ENCODE measurements around the gene KCNQ1.
"Not testable (repeated sequence)": the region's sequence is repeated elsewhere in the genome, so short reads cannot be mapped to it uniquely, and the experiment has no call there.

The KCNQ1 gene

DNA sequence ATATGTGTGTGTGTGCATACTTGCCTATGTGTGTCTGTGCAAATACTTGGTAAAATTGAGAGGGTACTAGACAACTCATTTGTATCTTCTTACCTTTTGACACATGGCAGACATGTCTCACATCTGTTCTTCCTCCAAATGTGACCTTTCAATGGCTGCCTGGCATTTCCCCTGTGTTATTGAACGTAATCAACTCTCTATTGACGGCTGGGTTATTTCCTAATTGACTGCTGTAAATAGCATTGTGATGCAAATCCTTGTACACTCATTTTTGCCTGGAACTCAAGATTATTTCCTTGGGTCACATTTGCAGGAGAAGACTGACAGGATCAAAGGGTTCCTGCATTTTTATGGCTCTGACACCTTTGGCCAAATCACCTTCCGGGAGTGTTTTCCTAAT, 37.4 kb downstream of the KCNQ1 start:
- peaks cover 5 to 13% of the 10 kb centered on the region in 2 donors for H3K27me3 ChIP-seq (ENCODE audit: control insufficient read depth in 1 of 2, insufficient read depth in 2 of 2, low read length in 2 of 2)
- no peaks in the 10 kb centered on the region for H3K4me1 ChIP-seq (ENCODE audit: control insufficient read depth, insufficient read depth, low read length)
- H3K4me3 ChIP-seq (ENCODE audit: low read length in 2 of 2), result no peak overlapping the region
- no peaks in the 10 kb centered on the region for H3K36me3 ChIP-seq (ENCODE audit: control insufficient read depth in 2 of 2, insufficient read depth in 2 of 2, low read length in 2 of 2)
- H3K9me3 ChIP-seq (ENCODE audit: control insufficient read depth in 2 of 2, low read length in 2 of 2), result peaks cover 0 to 5% of the 10 kb centered on the region in 2 donors
- no peak overlapping the region for H3K9ac ChIP-seq (ENCODE audit: low read length in 2 of 2)
- no peak overlapping the region for H3K27ac ChIP-seq (ENCODE audit: low read length)

DNA sequence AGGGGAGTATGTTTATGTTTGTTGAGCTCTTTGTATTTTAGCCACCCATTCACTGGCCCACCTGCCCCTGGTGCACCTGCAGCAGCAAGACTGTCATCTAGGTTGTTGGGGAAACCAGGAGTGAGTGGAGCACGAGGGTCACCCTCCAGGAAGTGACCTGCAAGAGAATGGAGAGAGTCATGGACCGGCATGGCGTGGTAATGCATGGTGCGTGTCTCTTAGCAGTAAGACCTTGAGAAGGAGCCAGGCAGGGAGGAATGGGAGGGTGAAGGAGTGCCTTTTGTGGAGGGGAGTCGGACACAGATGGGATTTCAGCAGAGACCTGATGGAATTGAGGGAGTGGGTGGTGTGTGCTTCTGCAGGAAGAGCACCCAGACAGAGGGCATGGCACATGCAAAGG, 37.9 kb downstream of the KCNQ1 start:
- Histone ChIP-seq H3K27me3 (ENCODE audit: control insufficient read depth in 1 of 2, insufficient read depth in 2 of 2, low read length in 2 of 2) (peaks cover 5 to 13% of the 10 kb centered on the region in 2 donors), H3K27ac (ENCODE audit: low read length) (no peak overlapping the region), H3K4me1 (ENCODE audit: control insufficient read depth, insufficient read depth, low read length) (no peaks in the 10 kb centered on the region)

DNA sequence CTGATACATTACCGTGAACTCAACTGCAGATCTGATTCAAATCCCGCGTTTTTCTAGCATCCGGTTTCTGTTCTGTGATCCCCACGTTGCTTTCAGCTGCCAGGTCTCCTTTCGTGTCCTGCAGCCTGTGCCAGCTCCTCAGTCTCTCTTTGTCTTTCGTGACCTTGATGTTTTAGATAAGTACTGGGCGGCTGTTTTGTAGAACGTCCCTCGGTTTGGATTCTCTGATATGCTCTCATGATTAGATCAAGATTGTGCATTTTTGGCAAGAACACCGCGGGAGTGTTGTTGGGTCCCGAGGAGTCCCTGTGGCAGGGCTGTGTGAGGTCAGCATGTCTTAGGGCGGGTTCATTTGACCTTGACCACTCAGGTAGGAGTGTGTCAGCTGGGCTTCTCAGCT, 38.6 kb downstream of the KCNQ1 start:
- Histone ChIP-seq H3K4me1 (ENCODE audit: control insufficient read depth, insufficient read depth, low read length) (no peaks in the 10 kb centered on the region), H3K36me3 (ENCODE audit: control insufficient read depth in 2 of 2, insufficient read depth in 2 of 2, low read length in 2 of 2) (no peaks in the 10 kb centered on the region), H3K4me3 (ENCODE audit: low read length in 2 of 2) (no peak overlapping the region), H3K9me3 (ENCODE audit: control insufficient read depth in 2 of 2, low read length in 2 of 2) (peaks cover 0 to 5% of the 10 kb centered on the region in 2 donors), H3K27ac (ENCODE audit: low read length) (no peak overlapping the region), H3K27me3 (ENCODE audit: control insufficient read depth in 1 of 2, insufficient read depth in 2 of 2, low read length in 2 of 2) (peaks cover 5 to 13% of the 10 kb centered on the region in 2 donors), H3K9ac (ENCODE audit: low read length in 2 of 2) (no peak overlapping the region)

More for the DNA sequence above, 37.9 kb downstream of the KCNQ1 start:
- no peak overlapping the region for H3K9ac ChIP-seq (ENCODE audit: low read length in 2 of 2)
- H3K36me3 ChIP-seq (ENCODE audit: control insufficient read depth in 2 of 2, insufficient read depth in 2 of 2, low read length in 2 of 2), result no peaks in the 10 kb centered on the region
- H3K4me3 ChIP-seq (ENCODE audit: low read length in 2 of 2), result no peak overlapping the region
- H3K9me3 ChIP-seq (ENCODE audit: control insufficient read depth in 2 of 2, low read length in 2 of 2), result peaks cover 0 to 5% of the 10 kb centered on the region in 2 donors

DNA sequence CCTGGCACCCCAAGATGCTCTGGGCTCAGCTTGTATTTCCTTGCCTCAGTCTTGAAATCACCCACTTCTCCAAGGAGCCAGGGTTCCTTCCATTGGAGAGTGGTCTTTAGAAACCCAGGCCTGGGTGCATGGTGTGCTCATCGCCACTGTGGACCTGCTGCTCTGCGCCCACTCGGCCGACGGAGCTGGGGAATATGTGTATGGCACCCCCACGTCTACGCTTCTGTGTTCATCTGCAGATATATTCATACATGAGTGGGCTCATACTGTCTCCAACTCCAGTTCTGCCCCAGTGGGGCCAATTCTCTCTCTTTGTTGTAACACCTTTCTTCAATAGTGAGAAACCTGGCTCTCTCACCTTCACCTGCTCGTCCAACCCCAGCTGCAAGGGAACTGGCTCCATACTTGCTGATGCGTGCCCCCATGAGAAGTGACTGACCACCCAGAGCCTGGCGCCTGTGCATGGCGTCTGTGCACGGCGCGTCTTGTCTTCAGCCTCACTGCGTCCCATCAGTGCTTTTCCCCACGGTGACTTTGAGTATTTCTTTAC, 39.8 kb downstream of the KCNQ1 start:
- Histone ChIP-seq H3K27me3 (ENCODE audit: control insufficient read depth in 1 of 2, insufficient read depth in 2 of 2, low read length in 2 of 2) (peaks cover 5 to 10% of the 10 kb centered on the region in 2 donors), H3K4me1 (ENCODE audit: control insufficient read depth, insufficient read depth, low read length) (no peaks in the 10 kb centered on the region), H3K9ac (ENCODE audit: low read length in 2 of 2) (no peak overlapping the region), H3K4me3 (ENCODE audit: low read length in 2 of 2) (no peak overlapping the region), H3K9me3 (ENCODE audit: control insufficient read depth in 2 of 2, low read length in 2 of 2) (peaks cover 8 to 9% of the 10 kb centered on the region in 2 donors), H3K36me3 (ENCODE audit: control insufficient read depth in 2 of 2, insufficient read depth in 2 of 2, low read length in 2 of 2) (no peaks in the 10 kb centered on the region), H3K27ac (ENCODE audit: low read length) (no peak overlapping the region)

DNA sequence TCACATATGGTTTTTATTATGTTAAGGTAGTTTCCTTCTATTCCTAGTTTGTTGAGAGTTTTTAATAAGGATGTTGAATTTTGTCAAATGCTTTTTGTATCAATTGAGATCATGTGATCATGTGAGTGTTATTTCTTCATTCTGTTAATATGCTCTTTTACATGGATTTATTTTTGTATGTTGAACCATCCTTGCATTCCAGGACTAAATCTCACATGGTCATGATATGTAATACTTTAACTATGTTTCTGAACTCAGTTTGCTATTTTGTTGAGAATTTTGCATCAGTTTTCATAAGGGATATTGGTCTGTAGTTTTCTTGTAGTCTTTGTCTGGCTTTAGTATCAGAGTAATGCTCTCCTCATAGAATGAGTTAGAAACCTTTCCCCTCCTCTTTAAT, 43.2 kb downstream of the KCNQ1 start:
- Histone ChIP-seq H3K4me3 (ENCODE audit: low read length in 2 of 2) (no peak overlapping the region), H3K36me3 (ENCODE audit: control insufficient read depth in 2 of 2, insufficient read depth in 2 of 2, low read length in 2 of 2) (no peaks in the 10 kb centered on the region), H3K27me3 (ENCODE audit: control insufficient read depth in 1 of 2, insufficient read depth in 2 of 2, low read length in 2 of 2) (peaks cover 0 to 11% of the 10 kb centered on the region in 2 donors), H3K9ac (ENCODE audit: low read length in 2 of 2) (no peak overlapping the region), H3K9me3 (ENCODE audit: control insufficient read depth in 2 of 2, low read length in 2 of 2) (peaks cover 11 to 13% of the 10 kb centered on the region in 2 donors), H3K27ac (ENCODE audit: low read length) (no peak overlapping the region), H3K4me1 (ENCODE audit: control insufficient read depth, insufficient read depth, low read length) (no peaks in the 10 kb centered on the region)

DNA sequence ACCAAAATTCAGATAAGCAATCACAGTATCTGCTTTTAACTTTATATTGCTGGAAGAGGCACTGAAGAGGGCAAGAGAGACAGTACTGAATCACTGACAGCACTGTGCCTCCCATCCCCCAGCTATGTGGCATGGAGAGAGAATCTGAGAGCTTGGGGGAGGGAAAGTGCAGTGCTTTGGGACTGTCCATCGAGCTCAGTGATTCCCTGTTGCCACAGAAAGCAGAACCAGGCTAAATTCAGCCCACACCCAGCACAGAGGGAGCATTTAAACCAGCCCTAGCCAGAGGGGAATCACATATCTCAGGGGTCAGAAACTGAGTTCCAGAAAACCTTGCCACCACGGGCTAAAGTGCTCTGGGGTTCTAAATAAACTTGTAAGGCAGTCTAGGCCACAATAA, 44.3 kb downstream of the KCNQ1 start:
- peaks cover 0 to 10% of the 10 kb centered on the region in 2 donors for H3K27me3 ChIP-seq (ENCODE audit: control insufficient read depth in 1 of 2, insufficient read depth in 2 of 2, low read length in 2 of 2)
- no peaks in the 10 kb centered on the region for H3K4me1 ChIP-seq (ENCODE audit: control insufficient read depth, insufficient read depth, low read length)
- H3K9ac ChIP-seq (ENCODE audit: low read length in 2 of 2), result no peak overlapping the region
- peaks cover 11 to 13% of the 10 kb centered on the region in 2 donors for H3K9me3 ChIP-seq (ENCODE audit: control insufficient read depth in 2 of 2, low read length in 2 of 2)
- H3K36me3 ChIP-seq (ENCODE audit: control insufficient read depth in 2 of 2, insufficient read depth in 2 of 2, low read length in 2 of 2), result no peaks in the 10 kb centered on the region
- no peak overlapping the region for H3K27ac ChIP-seq (ENCODE audit: low read length)
- no peak overlapping the region for H3K4me3 ChIP-seq (ENCODE audit: low read length in 2 of 2)

DNA sequence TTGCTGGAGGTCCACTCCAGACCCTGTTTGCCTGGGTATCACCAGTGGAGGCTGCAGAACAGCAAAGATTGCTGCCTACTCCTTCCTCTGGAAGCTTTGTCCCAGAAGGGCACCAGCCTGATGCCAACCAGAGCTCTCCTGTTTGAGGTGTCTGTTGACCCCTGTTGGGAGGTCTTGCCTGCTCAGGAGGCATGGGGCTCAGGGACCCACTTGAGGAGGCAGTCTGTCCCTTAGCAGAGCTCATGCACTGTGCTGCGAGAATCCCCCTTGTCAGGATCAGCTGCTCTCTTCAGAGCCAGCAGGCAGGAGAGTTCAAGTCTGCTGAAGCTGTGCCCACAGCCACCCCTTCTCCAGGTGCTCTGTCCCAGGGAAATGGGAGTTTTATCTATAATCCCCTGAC, 53.1 kb downstream of the KCNQ1 start:
- H3K9me3 ChIP-seq (ENCODE audit: control insufficient read depth in 2 of 2, low read length in 2 of 2); H3K27me3 ChIP-seq (ENCODE audit: control insufficient read depth in 1 of 2, insufficient read depth in 2 of 2, low read length in 2 of 2); H3K9ac ChIP-seq (ENCODE audit: low read length in 2 of 2); H3K36me3 ChIP-seq (ENCODE audit: control insufficient read depth in 2 of 2, insufficient read depth in 2 of 2, low read length in 2 of 2); H3K4me1 ChIP-seq (ENCODE audit: control insufficient read depth, insufficient read depth, low read length); H3K27ac ChIP-seq (ENCODE audit: low read length); H3K4me3 ChIP-seq (ENCODE audit: low read length in 2 of 2): not testable (repeated sequence)

DNA sequence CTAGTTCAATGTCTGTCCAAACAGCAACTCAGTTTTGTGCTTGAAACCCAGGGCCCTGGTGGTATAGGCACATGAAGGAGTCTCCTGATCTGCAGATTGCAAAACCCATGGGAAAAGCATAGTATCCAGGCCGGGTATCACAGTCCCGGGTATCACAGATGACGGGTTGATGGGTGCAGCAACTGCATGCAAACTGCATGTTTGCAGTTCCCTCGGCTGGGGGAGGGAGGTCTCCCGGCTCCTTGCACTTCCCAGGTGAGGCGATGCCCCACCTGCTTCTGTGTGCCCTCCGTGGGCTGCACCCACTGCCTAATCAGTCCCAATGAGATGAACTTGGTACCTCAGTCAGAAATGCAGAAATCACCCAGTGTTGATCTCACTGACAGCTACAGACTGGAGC, 53.9 kb downstream of the KCNQ1 start:
- Histone ChIP-seq H3K4me1 (ENCODE audit: control insufficient read depth, insufficient read depth, low read length) (no peaks in the 10 kb centered on the region), H3K4me3 (ENCODE audit: low read length in 2 of 2) (no peak overlapping the region), H3K36me3 (ENCODE audit: control insufficient read depth in 2 of 2, insufficient read depth in 2 of 2, low read length in 2 of 2) (no peaks in the 10 kb centered on the region), H3K9ac (ENCODE audit: low read length in 2 of 2) (no peak overlapping the region), H3K9me3 (ENCODE audit: control insufficient read depth in 2 of 2, low read length in 2 of 2) (peaks cover 4 to 9% of the 10 kb centered on the region in 2 donors), H3K27ac (ENCODE audit: low read length) (no peak overlapping the region), H3K27me3 (ENCODE audit: control insufficient read depth in 1 of 2, insufficient read depth in 2 of 2, low read length in 2 of 2) (peaks cover 3% of the 10 kb centered on the region in 2 donors)

DNA sequence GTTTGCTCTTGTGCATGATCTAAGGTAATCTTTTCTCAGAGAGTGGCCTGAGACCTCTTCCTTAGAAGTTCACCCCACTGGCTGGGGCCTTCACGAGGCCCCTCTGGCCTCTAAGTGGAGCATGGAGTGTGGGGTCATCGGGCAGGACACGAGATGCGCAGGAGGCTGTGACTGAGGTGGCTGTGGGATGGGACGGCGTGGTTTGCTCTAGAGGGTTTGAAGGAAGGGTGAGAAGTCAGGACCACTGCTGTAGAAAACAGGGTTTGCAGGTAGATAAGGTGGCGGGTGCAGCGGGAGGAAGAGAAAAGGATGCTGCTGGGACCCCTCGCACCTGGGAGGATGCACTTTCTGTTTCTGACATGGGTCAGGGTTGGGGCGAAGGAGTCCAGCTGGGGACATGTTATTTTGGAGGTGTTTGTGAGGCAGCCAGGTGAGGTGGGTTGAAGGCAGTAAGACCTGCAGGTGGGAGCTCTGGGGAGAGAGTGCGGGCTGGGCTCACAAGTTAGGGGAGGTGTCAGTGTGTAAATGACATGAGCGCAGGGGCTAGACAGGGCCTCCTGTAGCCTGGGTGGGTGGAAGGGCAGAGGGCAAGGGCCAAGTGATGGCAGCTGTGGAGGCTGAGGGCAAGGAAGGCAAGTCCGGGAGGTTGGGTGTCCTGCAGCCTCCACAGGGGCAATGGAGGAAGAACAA, 62.5 kb downstream of the KCNQ1 start:
- no peak overlapping the region for H3K4me3 ChIP-seq (ENCODE audit: low read length in 2 of 2)
- H3K27me3 ChIP-seq (ENCODE audit: control insufficient read depth in 1 of 2, insufficient read depth in 2 of 2, low read length in 2 of 2), result peaks cover 2 to 3% of the 10 kb centered on the region in 2 donors
- H3K27ac ChIP-seq (ENCODE audit: low read length), result no peak overlapping the region
- H3K9me3 ChIP-seq (ENCODE audit: control insufficient read depth in 2 of 2, low read length in 2 of 2), result peaks cover 2% of the 10 kb centered on the region in 2 donors
- H3K9ac ChIP-seq (ENCODE audit: low read length in 2 of 2), result no peak overlapping the region
- no peaks in the 10 kb centered on the region for H3K36me3 ChIP-seq (ENCODE audit: control insufficient read depth in 2 of 2, insufficient read depth in 2 of 2, low read length in 2 of 2)
- H3K4me1 ChIP-seq (ENCODE audit: control insufficient read depth, insufficient read depth, low read length), result peaks cover 7% of the 10 kb centered on the region

DNA sequence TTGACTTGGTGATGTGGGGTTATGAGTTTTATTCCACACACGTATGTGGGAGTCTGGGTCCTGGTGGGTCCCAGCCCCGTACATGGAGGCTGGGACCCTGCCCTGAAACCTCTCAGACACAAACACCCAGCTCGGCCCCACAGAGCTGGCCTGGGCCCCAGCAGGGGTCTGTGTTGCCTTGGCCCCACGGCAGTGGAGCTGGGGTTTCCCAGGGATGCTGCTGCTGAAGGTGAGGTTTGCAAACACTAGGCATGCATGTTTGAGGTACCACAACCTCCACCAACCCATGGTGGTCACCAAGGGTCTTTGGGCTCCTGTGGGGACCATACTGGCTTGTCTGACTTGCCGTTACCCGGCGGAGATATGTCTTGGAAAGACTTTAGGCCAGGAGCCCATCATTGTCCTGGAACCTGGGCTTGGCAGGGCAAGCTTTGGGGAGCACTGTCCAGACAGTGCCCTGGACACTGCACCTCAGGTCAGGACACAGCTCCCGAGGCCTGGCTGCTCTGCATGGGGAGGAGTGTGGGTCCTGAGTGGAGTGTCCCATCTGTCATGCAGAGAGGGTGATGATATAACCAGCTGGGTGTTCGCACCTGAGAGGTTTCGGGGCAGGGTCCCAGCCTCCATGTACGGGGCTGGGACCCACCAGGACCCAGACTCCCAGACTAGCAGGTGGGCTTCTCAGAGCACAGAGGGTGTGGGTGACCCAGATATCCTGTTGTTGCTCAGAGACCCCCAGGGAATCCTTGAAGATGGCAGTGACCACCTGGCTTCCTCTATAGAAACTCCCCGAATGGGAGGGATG, 63.3 kb downstream of the KCNQ1 start:
- H3K9ac ChIP-seq (ENCODE audit: low read length in 2 of 2), result no peak overlapping the region
- peaks cover 7% of the 10 kb centered on the region for H3K4me1 ChIP-seq (ENCODE audit: control insufficient read depth, insufficient read depth, low read length)
- H3K4me3 ChIP-seq (ENCODE audit: low read length in 2 of 2), result no peak overlapping the region
- no peak overlapping the region for H3K27ac ChIP-seq (ENCODE audit: low read length)
- H3K9me3 ChIP-seq (ENCODE audit: control insufficient read depth in 2 of 2, low read length in 2 of 2), result peaks cover 0 to 2% of the 10 kb centered on the region in 2 donors
- no peaks in the 10 kb centered on the region for H3K36me3 ChIP-seq (ENCODE audit: control insufficient read depth in 2 of 2, insufficient read depth in 2 of 2, low read length in 2 of 2)
- H3K27me3 ChIP-seq (ENCODE audit: control insufficient read depth in 1 of 2, insufficient read depth in 2 of 2, low read length in 2 of 2), result peaks cover 2 to 3% of the 10 kb centered on the region in 2 donors
